T-helper 2 cell treated with Interferon-gamma antibody and Interleukin-4, amounts not matched to agents 5 μg/mL and 100 μg/mL, for 36 hours (primary cell): Measurements from ENCODE around the gene IRAK2.

Experiments
- DNase-seq: peaks from one replicate; pipeline ENCODE4 v3.0.0; 2021; ENCODE audit warnings: low spot score
- H3K27ac Mint-ChIP-seq: one replicate; pipeline ENCODE4 v1.8.0; 2021; ENCODE audit warnings: mild to moderate bottlenecking, mixed read lengths
- H3K27me3 Mint-ChIP-seq: one replicate; pipeline ENCODE4 v1.8.0; 2021; ENCODE audit warnings: low read depth, mixed read lengths
- H3K36me3 Mint-ChIP-seq: one replicate; pipeline ENCODE4 v1.8.0; 2021; ENCODE audit warnings: low read depth, mixed read lengths
- H3K4me1 Mint-ChIP-seq: one replicate; pipeline ENCODE4 v1.8.0; 2021; ENCODE audit warnings: low read depth, mixed read lengths
- H3K4me3 Mint-ChIP-seq: one replicate; pipeline ENCODE4 v1.8.0; 2022; ENCODE audit warnings: mild to moderate bottlenecking, moderate library complexity, mixed read lengths
- H3K9me3 Mint-ChIP-seq: one replicate; pipeline ENCODE4 v1.8.0; 2021; ENCODE audit warnings: mixed read lengths

Gene IRAK2

DNA sequence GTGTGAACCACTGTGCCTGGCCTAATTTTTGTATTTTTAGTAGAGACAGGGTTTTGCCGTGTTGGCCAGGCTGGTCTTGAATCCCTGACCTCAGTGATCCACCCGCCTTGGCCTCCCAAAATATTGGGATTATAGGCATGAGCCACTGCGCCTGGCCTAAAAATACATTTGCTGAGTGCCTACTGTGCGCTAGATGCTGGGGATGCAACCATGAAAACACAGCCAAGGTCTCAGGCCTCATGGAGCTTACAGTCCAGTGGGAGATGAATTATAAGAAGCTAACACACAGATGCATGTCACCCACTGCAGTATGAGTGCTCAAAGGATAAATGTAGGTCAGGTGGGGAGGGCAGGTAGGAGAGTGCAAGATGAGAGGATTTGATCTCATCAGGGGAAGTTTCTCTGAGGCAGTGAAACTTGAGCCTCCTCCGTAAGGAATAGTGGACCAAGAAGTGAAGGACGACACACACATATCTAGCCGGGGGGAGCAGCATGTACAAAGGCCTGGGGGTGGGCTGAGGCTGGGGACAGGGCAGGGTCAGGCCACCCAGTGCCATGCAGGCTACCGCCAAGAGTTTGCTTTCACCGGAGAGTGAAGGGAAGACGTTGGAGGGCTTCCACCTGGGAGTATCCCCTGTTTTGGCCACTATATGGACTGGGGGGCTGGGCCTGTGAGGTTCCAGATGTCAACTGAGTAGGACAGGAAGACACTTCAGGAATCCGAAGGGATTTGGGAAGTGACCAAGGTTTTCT is 24.3 kb downstream of the IRAK2 start:
- Mint-ChIP-seq H3K27ac (peak overlapping the region; percentile 52), H3K4me3 (peak overlapping the region; percentile 61), H3K9me3 (no peaks in the 10 kb centered on the region), H3K27me3 (no peaks in the 10 kb centered on the region), H3K4me1 (peaks cover 66% of the 10 kb centered on the region), H3K36me3 (peaks cover 2% of the 10 kb centered on the region)
- no peak for DNase-seq

DNA sequence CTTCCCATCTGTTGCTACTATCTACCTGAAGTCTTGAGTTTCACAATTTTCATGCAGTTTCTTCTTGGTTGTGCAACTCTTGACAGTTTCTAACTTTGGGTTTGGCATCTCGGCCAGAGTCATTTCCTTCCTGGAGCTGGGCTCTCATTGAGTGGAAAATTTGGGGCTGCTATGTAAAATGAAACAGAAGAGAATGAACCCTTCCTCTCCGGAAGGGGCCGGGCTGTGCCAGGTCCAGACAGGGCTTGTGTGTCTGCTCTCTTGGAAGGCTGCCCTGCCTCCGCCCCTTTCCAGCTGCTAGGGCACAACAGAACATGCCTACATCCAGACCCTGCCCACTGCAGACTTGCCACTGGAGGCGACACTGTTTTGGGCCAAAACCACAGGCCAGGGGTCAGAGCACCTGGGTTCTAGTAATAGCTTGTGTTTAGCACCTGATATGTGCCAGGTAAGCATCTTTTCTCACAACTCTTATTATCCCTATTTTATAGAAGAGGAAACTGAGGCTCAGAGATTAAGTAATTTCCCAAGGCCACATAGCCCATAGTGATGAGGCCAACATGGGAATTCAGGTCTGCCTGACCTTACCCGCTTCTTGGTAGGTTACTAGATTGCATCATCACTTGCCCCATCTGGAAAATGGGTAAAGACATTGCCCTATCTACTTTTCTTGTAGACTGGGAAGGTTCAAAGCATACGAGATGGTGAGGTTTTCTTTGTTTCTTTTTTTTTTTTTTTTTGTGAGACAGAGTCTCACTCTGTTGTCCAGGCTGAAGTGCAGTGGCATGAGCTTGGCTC is 25.0 kb downstream of the IRAK2 start:
- H3K4me3 Mint-ChIP-seq, result peak overlapping the region; percentile 61
- peak overlapping the region; percentile 64 for H3K27ac Mint-ChIP-seq
- peaks cover 2% of the 10 kb centered on the region for H3K36me3 Mint-ChIP-seq
- H3K27me3 Mint-ChIP-seq, result no peaks in the 10 kb centered on the region
- H3K4me1 Mint-ChIP-seq, result peaks cover 71% of the 10 kb centered on the region
- peak; percentile 43 for DNase-seq
- H3K9me3 Mint-ChIP-seq, result no peaks in the 10 kb centered on the region

DNA sequence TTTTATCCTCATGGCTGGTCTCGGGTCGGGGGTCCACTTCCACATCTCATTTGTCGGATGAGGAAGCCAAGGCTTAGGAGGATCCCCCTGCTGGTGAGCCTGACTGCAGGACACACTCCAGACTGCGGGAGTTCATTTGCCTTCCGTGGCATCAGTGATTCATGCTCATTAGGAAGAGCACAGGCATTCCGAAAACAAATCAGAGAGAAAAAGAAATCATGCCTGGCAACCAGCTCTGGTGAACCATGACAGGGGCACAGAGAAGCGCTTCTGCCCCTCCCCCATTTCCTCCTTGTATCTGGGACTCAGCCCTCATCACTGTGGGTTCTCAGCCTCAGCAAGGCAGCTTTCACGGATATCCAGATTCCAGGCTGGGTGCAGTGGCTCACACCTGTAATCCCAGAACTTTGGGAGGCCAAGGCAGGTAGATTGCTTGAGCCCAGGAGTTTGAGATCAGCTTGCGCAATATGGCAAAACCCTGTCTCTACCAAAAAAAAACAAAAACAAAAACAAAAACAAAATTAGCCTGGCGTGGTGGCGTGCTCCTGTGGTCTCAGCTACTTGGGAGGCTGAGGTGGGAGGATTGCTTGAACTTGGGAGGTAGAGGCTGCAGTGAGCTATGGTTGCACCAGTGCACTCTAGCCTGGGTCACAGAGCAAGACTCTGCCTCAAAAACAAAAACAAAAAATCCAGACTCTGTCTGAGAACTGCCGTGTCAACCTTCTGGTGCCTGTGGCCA is 28.4 kb downstream of the IRAK2 start:
- no peaks in the 10 kb centered on the region for H3K9me3 Mint-ChIP-seq
- H3K27me3 Mint-ChIP-seq, result no peaks in the 10 kb centered on the region
- H3K4me3 Mint-ChIP-seq, result peak overlapping the region; percentile 69
- H3K36me3 Mint-ChIP-seq, result no peaks in the 10 kb centered on the region
- peak; percentile 33 for DNase-seq
- peak overlapping the region; percentile 87 for H3K27ac Mint-ChIP-seq
- H3K4me1 Mint-ChIP-seq, result peaks cover 73% of the 10 kb centered on the region

DNA sequence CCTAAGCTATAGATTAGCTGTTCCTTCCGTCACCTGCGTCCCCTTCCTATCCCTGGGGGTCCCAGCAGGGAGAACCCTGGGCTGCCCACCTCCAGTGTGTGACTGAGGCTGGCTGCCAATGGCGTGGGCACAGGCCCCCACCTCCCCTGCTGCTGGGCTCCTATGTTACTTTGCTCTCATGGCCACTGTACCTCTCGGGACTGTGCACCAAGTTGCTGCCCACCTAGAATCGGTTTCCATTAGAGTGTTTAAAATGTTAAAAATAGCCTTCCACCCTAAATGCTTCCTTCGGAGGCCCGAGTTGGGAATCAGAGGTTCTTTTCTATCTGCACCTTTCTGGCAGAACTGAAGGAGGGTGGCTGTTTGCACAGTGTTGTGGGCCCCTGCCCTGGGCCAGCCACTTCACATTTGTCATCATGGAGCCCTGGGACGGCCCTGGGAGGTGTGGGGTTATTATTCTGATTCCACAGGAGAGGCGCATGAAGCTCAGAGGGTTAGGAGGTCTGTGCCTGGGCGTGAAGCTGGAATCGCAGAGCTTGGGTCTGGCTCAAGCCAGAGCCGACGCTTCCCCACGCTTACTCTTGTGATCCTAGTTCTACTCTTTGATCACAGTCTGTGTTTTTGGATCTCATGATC is 29.1 kb downstream of the IRAK2 start:
- H3K27ac Mint-ChIP-seq, result peak overlapping the region; percentile 87
- no peaks in the 10 kb centered on the region for H3K27me3 Mint-ChIP-seq
- no peaks in the 10 kb centered on the region for H3K9me3 Mint-ChIP-seq
- no peak for DNase-seq
- H3K4me1 Mint-ChIP-seq, result peaks cover 77% of the 10 kb centered on the region
- peak overlapping the region; percentile 69 for H3K4me3 Mint-ChIP-seq
- no peaks in the 10 kb centered on the region for H3K36me3 Mint-ChIP-seq

- Mint-ChIP-seq H3K36me3 (no peaks in the 10 kb centered on the region), H3K27ac (peak overlapping the region; percentile 87), H3K4me3 (peak overlapping the region; percentile 64), H3K9me3 (no peaks in the 10 kb centered on the region), H3K4me1 (peaks cover 77% of the 10 kb centered on the region), H3K27me3 (no peaks in the 10 kb centered on the region)
- DNase-seq, result peak; percentile 43
Observed at GRCh38 chr3:10194328-10195071, 29.8 kb downstream of the IRAK2 start.

DNA sequence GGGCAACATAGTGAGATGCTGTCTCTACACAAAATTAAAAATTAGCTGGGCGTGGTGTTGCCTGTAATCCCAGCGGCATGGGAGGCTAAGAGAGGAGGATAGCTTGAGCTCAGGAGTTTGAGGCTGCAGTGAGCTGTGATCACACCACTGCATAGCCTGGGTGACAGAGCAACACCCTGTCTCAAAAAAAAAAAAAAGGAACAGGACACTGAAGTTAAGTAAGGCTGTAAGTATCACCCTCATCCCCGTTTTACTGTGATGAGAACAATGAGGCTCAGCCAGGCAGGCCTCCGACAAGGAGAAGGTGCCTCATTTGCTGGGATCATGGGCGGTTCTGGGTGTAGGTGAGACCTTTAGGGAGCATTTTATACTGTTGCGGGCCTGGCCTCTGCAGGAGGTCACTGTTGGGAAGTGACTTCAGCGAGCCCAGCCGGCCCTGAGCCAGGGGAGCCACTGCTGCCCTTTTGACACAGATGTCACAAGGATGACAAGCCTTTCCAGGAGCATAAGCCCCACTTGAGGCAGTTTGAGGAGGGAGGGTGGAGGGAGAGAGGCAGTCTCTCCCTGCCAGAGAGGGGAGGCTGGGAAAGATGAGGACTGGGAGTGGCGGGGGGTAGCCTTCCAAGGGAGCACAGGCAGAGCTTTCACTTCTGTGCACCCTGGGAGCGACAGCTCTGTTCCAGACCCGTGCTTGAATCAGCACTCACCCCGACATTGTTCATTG is 30.8 kb downstream of the IRAK2 start:
- Mint-ChIP-seq H3K9me3 (no peaks in the 10 kb centered on the region), H3K27ac (peak overlapping the region; percentile 87), H3K27me3 (no peaks in the 10 kb centered on the region), H3K36me3 (no peaks in the 10 kb centered on the region), H3K4me1 (peaks cover 72% of the 10 kb centered on the region), H3K4me3 (peak overlapping the region; percentile 64)
- DNase-seq, result no peak

DNA sequence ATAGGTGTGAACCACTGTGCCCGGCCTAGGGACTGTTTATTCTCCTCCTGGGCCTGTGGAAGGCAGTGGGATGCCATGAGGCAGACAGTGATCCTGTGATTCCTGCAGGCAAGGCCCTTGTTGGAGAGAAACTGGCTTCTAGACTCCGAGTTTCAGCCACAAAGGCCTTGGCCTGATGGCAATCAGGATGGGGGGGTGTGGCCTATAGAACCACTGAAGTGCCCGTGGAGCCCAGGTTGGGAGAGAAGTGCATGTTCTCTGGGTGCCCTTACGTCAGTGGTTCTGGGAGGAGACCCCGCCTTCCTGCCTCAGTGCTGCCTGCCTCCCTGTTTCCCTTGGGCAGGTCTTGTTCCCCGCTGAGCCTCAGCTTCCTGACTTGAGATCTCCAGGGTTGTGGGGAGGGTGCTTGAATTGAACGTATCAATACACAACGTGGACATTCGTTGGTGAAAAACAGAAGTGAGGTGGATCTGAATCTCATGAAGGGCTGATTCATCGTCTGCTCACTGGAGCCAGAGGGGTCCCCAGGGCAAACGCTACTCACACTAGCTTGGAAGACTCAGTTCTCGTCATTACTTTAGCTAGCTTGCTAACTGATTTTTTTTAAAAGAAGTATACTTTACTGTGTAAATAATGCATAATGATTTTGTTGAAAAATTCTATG is 31.8 kb downstream of the IRAK2 start:
- Mint-ChIP-seq H3K27ac (peak overlapping the region; percentile 76), H3K4me3 (peak overlapping the region; percentile 33), H3K27me3 (no peaks in the 10 kb centered on the region), H3K4me1 (peaks cover 72% of the 10 kb centered on the region), H3K36me3 (no peaks in the 10 kb centered on the region), H3K9me3 (no peaks in the 10 kb centered on the region)
- DNase-seq, result no peak

- H3K4me3 Mint-ChIP-seq, result peak overlapping the region; percentile 67
Observed at GRCh38 chr3:10198226-10198625, 33.5 kb downstream of the IRAK2 start.

GRCh38 chr3:10198761-10199649 is 34.3 kb downstream of the IRAK2 start:
- peak; percentile 78 for DNase-seq
- Mint-ChIP-seq H3K27me3 (no peaks in the 10 kb centered on the region), H3K4me3 (peak overlapping the region; percentile 67), H3K9me3 (no peaks in the 10 kb centered on the region), H3K27ac (peak overlapping the region; percentile 90), H3K4me1 (peaks cover 65% of the 10 kb centered on the region), H3K36me3 (peaks cover 4% of the 10 kb centered on the region)

More at GRCh38 chr3:10198226-10198625, 33.5 kb downstream of the IRAK2 start:
- no peak for DNase-seq
- Mint-ChIP-seq H3K4me1 (peaks cover 68% of the 10 kb centered on the region), H3K27ac (peak overlapping the region; percentile 90), H3K9me3 (no peaks in the 10 kb centered on the region), H3K27me3 (no peaks in the 10 kb centered on the region), H3K36me3 (peaks cover 2% of the 10 kb centered on the region)

- Mint-ChIP-seq H3K4me3 (no peak overlapping the region), H3K36me3 (peaks cover 4% of the 10 kb centered on the region), H3K27me3 (no peaks in the 10 kb centered on the region), H3K27ac (no peak overlapping the region), H3K4me1 (peaks cover 37% of the 10 kb centered on the region), H3K9me3 (no peaks in the 10 kb centered on the region)
- DNase-seq, result no peak
Observed at GRCh38 chr3:10204921-10205320, 40.2 kb downstream of the IRAK2 start.

DNA sequence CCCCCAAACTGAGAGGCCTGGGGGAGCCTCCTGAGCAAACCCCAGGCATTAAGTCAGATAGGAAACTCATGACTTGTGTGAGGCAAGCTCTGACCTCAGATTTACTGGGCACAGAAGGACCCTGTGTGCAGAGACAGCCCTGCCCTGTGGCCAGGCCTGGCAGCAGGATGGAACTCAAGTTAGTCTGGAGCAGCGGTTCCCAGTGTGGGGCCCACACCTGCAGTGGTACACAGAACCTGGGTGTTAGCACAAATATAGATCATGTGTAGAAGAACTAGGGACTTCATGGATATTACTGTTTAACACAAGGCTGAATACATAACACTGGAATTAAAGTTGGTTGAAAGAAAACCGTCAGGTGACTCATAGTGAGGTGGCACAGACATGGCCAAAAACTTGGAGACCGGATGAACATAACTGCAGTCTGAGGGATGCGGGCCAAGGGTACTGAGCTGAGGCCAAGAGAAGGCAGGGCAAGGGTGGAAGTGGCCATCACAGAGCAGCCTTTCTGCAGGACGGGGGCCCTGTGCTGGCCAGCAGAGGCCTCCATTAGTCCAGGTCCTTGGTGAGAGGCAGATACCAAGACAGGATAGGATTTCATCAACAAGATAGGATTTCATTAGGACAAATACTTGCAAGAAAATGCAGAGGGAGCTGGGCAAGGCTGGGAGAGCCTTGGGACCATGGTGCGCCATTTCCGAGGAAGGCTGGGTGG is 40.9 kb downstream of the IRAK2 start:
- Mint-ChIP-seq H3K4me1 (peaks cover 37% of the 10 kb centered on the region), H3K4me3 (no peak overlapping the region), H3K27ac (peak overlapping the region; percentile 26), H3K9me3 (no peaks in the 10 kb centered on the region), H3K36me3 (peaks cover 4% of the 10 kb centered on the region), H3K27me3 (no peaks in the 10 kb centered on the region)
- DNase-seq, result no peak
